Smooth muscle cell of the umbilical artery (primary cell): ENCODE results near the gene MICOS13. TPM values are rescaled to one million over a fixed set of nuclear protein-coding genes. Genes with fewer than 3 reads are reported as not detected.

ENCODE experiments used
- total RNA-seq: library from RNA; depleted of rRNA; stranded (reverse); fragments of >200 nt; gene quantifications from 2 replicates; pipeline ENCODE4 v1.2.3, GENCODE V29; 2014

Gene MICOS13
- total RNA-seq = 12.9 and 28.5 TPM in 2 replicates

GRCh38 chr19:5680437-5681368, at the start of gene MICOS13, which contains the start of gene HSD11B1L:
Gene MICOS13 (minus strand): TSS chr19:5680516. CDS start chr19:5680486, 30 bp downstream.
Gene HSD11B1L (plus strand): TSS chr19:5681027. CDS start chr19:5684833, 3,806 bp downstream.

GRCh38 chr19:5719961-5720790, 39.9 kb upstream of the MICOS13 start, which contains the start of the genes CATSPERD and LONP1:
Gene CATSPERD (plus strand): TSS chr19:5720637. CDS start chr19:5720738, 101 bp downstream.
Gene LONP1 (minus strand): TSS chr19:5720146. CDS start chr19:5720132, 14 bp downstream.

GRCh38 chr19:5690125-5690954, 10.0 kb upstream of the MICOS13 start, which contains the start of gene RPL36:
Gene RPL36 (plus strand): TSS chr19:5690295. CDS start chr19:5690508, 213 bp downstream.

Other genes with a start within 250 kb of the MICOS13 start
- gene ZNRF4, start 225.1 kb downstream of the MICOS13 start, total RNA-seq = not detected in 2 replicates
- gene TINCR, start 112.6 kb downstream of the MICOS13 start, total RNA-seq = 0.09 TPM in 1 of 2 replicates, not detected in the other
- gene SAFB2, start 57.7 kb downstream of the MICOS13 start, total RNA-seq = 37.4 and 50.6 TPM in 2 replicates
- 36.5 and 44.3 TPM in 2 replicates for gene SAFB, start 57.4 kb downstream of the MICOS13 start, total RNA-seq
- 8.7 and 21.7 TPM in 2 replicates for gene HSD11B1L, start 511 bp upstream of the MICOS13 start, total RNA-seq
- 215 and 555 TPM in 2 replicates for gene RPL36, start 9.8 kb upstream of the MICOS13 start, total RNA-seq
- 169 and 180 TPM in 2 replicates for gene LONP1, start 39.6 kb upstream of the MICOS13 start, total RNA-seq
- gene CATSPERD, start 40.1 kb upstream of the MICOS13 start, total RNA-seq = not detected in 2 replicates
- gene PRR22, start 104.2 kb upstream of the MICOS13 start, total RNA-seq = 0.18 and 0.30 TPM in 2 replicates
- 13.7 and 14.3 TPM in 2 replicates for gene DUS3L, start 110.6 kb upstream of the MICOS13 start, total RNA-seq
- gene NRTN, start 124.6 kb upstream of the MICOS13 start, total RNA-seq = not detected in 2 replicates
- not detected in 2 replicates for gene FUT6, start 159.2 kb upstream of the MICOS13 start, total RNA-seq
- gene FUT3, start 170.9 kb upstream of the MICOS13 start, total RNA-seq = not detected in 2 replicates
- gene FUT5, start 190.0 kb upstream of the MICOS13 start, total RNA-seq = not detected in 2 replicates
- 146 and 201 TPM in 2 replicates for gene NDUFA11, start 223.3 kb upstream of the MICOS13 start, total RNA-seq
- gene VMAC, start 224.4 kb upstream of the MICOS13 start, total RNA-seq = 3.5 and 5.0 TPM in 2 replicates
- 1.9 and 2.4 TPM in 2 replicates for gene CAPS, start 233.7 kb upstream of the MICOS13 start, total RNA-seq